Hepatocyte (in vitro differentiated cells): ENCODE data around the gene SLFN12L.

ENCODE experiments used
- CTCF ChIP-seq: fragments of 200-600 bp; sonication (generic); IDR thresholded peaks from 2 replicates; pipeline ENCODE4 v1.5.1; 2016; ENCODE audit warnings: antibody characterized with exemption, mild to moderate bottlenecking; ENCODE audit not compliant: poor library complexity
- EZH2phosphoT487 ChIP-seq: fragments of 200-600 bp; sonication (generic); IDR thresholded peaks from one replicate; pipeline ENCODE4 v1.6.1; 2018; ENCODE audit warnings: antibody characterized with exemption, mild to moderate bottlenecking, low read depth, moderate library complexity; ENCODE audit not compliant: unreplicated experiment, severe bottlenecking

GRCh38 chr17:35447499-35447898, 90.0 kb downstream of the SLFN12L start:
- no peak for TF ChIP-seq CTCF
- no peak for TF ChIP-seq EZH2phosphoT487
